ENCODE measurements around the gene INTS1.

DNA sequence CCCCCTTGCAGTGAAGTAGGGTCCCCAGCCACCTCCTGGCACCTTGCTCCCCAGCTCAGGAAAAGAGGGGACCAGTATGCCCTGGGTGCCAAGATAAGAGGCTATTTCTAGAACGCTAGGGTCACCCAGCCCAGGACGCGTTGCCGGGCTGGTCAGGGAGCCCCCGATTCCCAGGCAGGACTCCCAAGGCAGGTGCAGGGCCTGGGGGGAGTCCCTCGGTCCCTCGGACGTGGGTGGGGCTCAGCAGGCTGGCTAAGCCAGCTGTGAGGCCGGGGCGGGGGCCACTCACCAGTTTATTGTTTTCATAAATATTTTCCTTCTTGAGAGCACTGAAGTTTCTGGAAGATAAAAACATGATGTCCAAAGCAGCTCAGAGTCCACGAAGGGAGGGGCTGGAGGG lies 54.2 kb downstream of the INTS1 start:
- no peak for TF ChIP-seq POLR2A (IDR thresholded peaks at IDR 0.05; ENCODE audit: low read depth, low read length)
- no peak for TF ChIP-seq TAF1 (IDR thresholded peaks at IDR 0.05; ENCODE audit: borderline replicate concordance, low read depth, low read length)

Data from GM12892 (cell line).